NCI-H2081 (cell line): ENCODE measurements around the gene TXNIP.
"Not testable (repeated sequence)": the region's sequence is repeated elsewhere in the genome, so short reads cannot be mapped to it uniquely, and the experiment has no call there.

Source experiments
- DNase-seq, 2 experiments: peaks; one replicate each; lab custom pipeline; 2025; lab: John Stamatoyannopoulos, UW

TXNIP gene

GRCh38 chr1:145996433-145997015, at the start of gene TXNIP:
Gene TXNIP (minus strand): TSS chr1:145996579. CDS start chr1:145996266, 313 bp downstream.
- DNase-seq = peak; percentile 100

GRCh38 chr1:146039844-146040194, 43.4 kb upstream of the TXNIP start:
- DNase-seq = no peak

GRCh38 chr1:146036965-146037646, 40.7 kb upstream of the TXNIP start:
- DNase-seq = peak; percentile 91 to 92

GRCh38 chr1:146036241-146036964, 40.0 kb upstream of the TXNIP start:
- peak in 1 of 2 experiments; percentile 73 for DNase-seq

- DNase-seq = peak in 1 of 2 experiments; percentile 37
Observed at GRCh38 chr1:146035048-146035423, 38.7 kb upstream of the TXNIP start.

GRCh38 chr1:146032631-146033219, 36.3 kb upstream of the TXNIP start:
- peak; percentile 17 to 59 for DNase-seq

- DNase-seq = no peak
Observed at GRCh38 chr1:146031476-146031875, 35.1 kb upstream of the TXNIP start.

GRCh38 chr1:146029117-146029516, 32.7 kb upstream of the TXNIP start:
- no peak for DNase-seq

GRCh38 chr1:146026650-146027049, 30.3 kb upstream of the TXNIP start:
- not testable (repeated sequence) for DNase-seq

GRCh38 chr1:146025787-146026495, 29.6 kb upstream of the TXNIP start:
- not testable (repeated sequence) for DNase-seq

GRCh38 chr1:146022403-146023127, 26.2 kb upstream of the TXNIP start:
- DNase-seq = no peak

- no peak for DNase-seq
Observed at GRCh38 chr1:146021622-146022402, 25.4 kb upstream of the TXNIP start, which contains the start of gene HJV. Gene HJV (minus strand): TSS chr1:146021735. CDS start chr1:146020231, 1,504 bp downstream.

GRCh38 chr1:146021050-146021445, 24.7 kb upstream of the TXNIP start:
- DNase-seq = no peak

- no peak for DNase-seq
Observed at GRCh38 chr1:146020058-146021049, 24.0 kb upstream of the TXNIP start.

- DNase-seq = no peak
Observed at GRCh38 chr1:146019231-146020057, 23.1 kb upstream of the TXNIP start.

GRCh38 chr1:146016891-146017290, 20.5 kb upstream of the TXNIP start:
- no peak for DNase-seq

- no peak for DNase-seq
Observed at GRCh38 chr1:146013559-146013922, 17.2 kb upstream of the TXNIP start.
